GM23338 (cell line): ENCODE data around the gene PIGN. TPM values are rescaled to one million over a fixed set of nuclear protein-coding genes. Genes with fewer than 3 reads are reported as not detected.
A peak's percentile ranks its signal among the peaks of the same experiment; 100 is the strongest.

ENCODE experiments used
- ATAC-seq: fragments of 200-7000 bp; cut with Tn5 transposase; 3 replicates; pipeline ENCODE4 v1.9.1; 2020
- DNase-seq: peaks from one replicate; pipeline ENCODE4 v3.0.0-alpha.2; 2015; ENCODE audit warnings: low spot score
- H2AFZ ChIP-seq: fragments of 200-600 bp; sonication (generic); 2 replicates; pipeline ENCODE4 v1.8.0; 2016; ENCODE audit warnings: antibody characterized with exemption, mild to moderate bottlenecking, moderate library complexity
- H3F3A ChIP-seq: fragments of 200-600 bp; sonication (generic); replicated peaks from 2 replicates; pipeline ENCODE4 v1.8.0; 2017; ENCODE audit warnings: antibody characterized with exemption, mixed run types, low read depth
- H3K27ac ChIP-seq: fragments of 200-600 bp; sonication (generic); 2 replicates; pipeline ENCODE4 v1.6.1; 2016; ENCODE audit warnings: low read depth
- H3K27me3 ChIP-seq: fragments of 200-600 bp; sonication (generic); 2 replicates; pipeline ENCODE4 v1.8.0; 2016; ENCODE audit warnings: mild to moderate bottlenecking, mixed run types, moderate library complexity; ENCODE audit not compliant: insufficient read depth
- H3K36me3 ChIP-seq: fragments of 200-600 bp; sonication (generic); 2 replicates; pipeline ENCODE4 v1.8.0; 2016; ENCODE audit warnings: mild to moderate bottlenecking; ENCODE audit not compliant: insufficient read depth
- H3K4me1 ChIP-seq: fragments of 200-600 bp; sonication (generic); 2 replicates; pipeline ENCODE4 v1.8.0; 2016; ENCODE audit warnings: mild to moderate bottlenecking, moderate library complexity; ENCODE audit not compliant: insufficient read depth
- H3K4me2 ChIP-seq: fragments of 200-600 bp; sonication (generic); 2 replicates; pipeline ENCODE4 v1.7.1; 2017; ENCODE audit warnings: mixed run types
- H3K4me3 ChIP-seq: fragments of 200-600 bp; sonication (generic); 2 replicates; pipeline ENCODE4 v1.6.1; 2016; ENCODE audit warnings: mixed run types
- H3K79me2 ChIP-seq: fragments of 200-600 bp; sonication (generic); replicated peaks from 2 replicates; pipeline ENCODE4 v1.8.0; 2017; ENCODE audit warnings: mild to moderate bottlenecking; ENCODE audit not compliant: insufficient read depth
- H3K9me2 ChIP-seq: fragments of 200-600 bp; sonication (generic); 2 replicates; pipeline ENCODE4 v1.8.0; 2017; ENCODE audit not compliant: insufficient read depth
- H4K20me1 ChIP-seq: fragments of 200-600 bp; sonication (generic); replicated peaks from 2 replicates; pipeline ENCODE4 v1.8.0; 2017; ENCODE audit warnings: mild to moderate bottlenecking; ENCODE audit not compliant: insufficient read depth
- H3K27ac Mint-ChIP-seq: 2 replicates; pipeline ENCODE4 v1.8.0; 2020; ENCODE audit warnings: inconsistent platforms, mild to moderate bottlenecking, moderate library complexity, mixed read lengths
- H3K27me3 Mint-ChIP-seq: 3 replicates; pipeline ENCODE4 v1.8.0; 2022; ENCODE audit warnings: low read depth, mild to moderate bottlenecking, moderate library complexity, mixed read lengths, inconsistent platforms; ENCODE audit not compliant: insufficient read depth, poor library complexity
- H3K36me3 Mint-ChIP-seq: 3 replicates; pipeline ENCODE4 v1.8.0; 2021; ENCODE audit warnings: low read depth, mild to moderate bottlenecking, inconsistent platforms, moderate library complexity, mixed read lengths
- H3K4me1 Mint-ChIP-seq: 3 replicates; pipeline ENCODE4 v1.8.0; 2020; ENCODE audit warnings: mild to moderate bottlenecking, inconsistent platforms, mixed read lengths
- H3K4me3 Mint-ChIP-seq: 3 replicates; pipeline ENCODE4 v1.8.0; 2021; ENCODE audit warnings: moderate library complexity, mild to moderate bottlenecking, inconsistent platforms, mixed read lengths
- H3K9me3 Mint-ChIP-seq: 3 replicates; pipeline ENCODE4 v1.8.0; 2020; ENCODE audit warnings: moderate library complexity, mild to moderate bottlenecking, inconsistent platforms, mixed read lengths
- CREB1 ChIP-seq: fragments of 250-450 bp; sonication (Bioruptor Pico); IDR thresholded peaks from 2 replicates; pipeline ENCODE4 v1.5.0; 2020; ENCODE audit warnings: low read depth, mild to moderate bottlenecking, moderate library complexity
- EZH2 ChIP-seq: fragments of 200-600 bp; sonication (generic); IDR thresholded peaks from one replicate; pipeline ENCODE4 v1.8.0; 2017; ENCODE audit warnings: antibody characterized with exemption, mild to moderate bottlenecking, low read depth; ENCODE audit not compliant: unreplicated experiment
- EZH2phosphoT487 ChIP-seq: fragments of 200-600 bp; sonication (generic); IDR thresholded peaks from one replicate; pipeline ENCODE4 v1.8.1; 2018; ENCODE audit warnings: antibody characterized with exemption; ENCODE audit not compliant: unreplicated experiment
- NANOG ChIP-seq: IDR thresholded peaks from 2 replicates; pipeline ENCODE4 v1.6.1; 2016; ENCODE audit warnings: antibody characterized with exemption, borderline replicate concordance
- POLR2AphosphoS5 ChIP-seq: IDR thresholded peaks from 2 replicates; pipeline ENCODE4 v1.6.1; 2016; ENCODE audit warnings: antibody characterized with exemption, low read depth
- STAT1 ChIP-seq: IDR thresholded peaks from one replicate; pipeline ENCODE4 v1.6.1; 2016; ENCODE audit warnings: antibody characterized with exemption; ENCODE audit not compliant: unreplicated experiment
- ZNF114 ChIP-seq: fragments of 250-450 bp; sonication (Bioruptor Pico); IDR thresholded peaks from 2 replicates; pipeline ENCODE4 v1.5.0; 2020; ENCODE audit warnings: mild to moderate bottlenecking, moderate library complexity
- ZNF331 ChIP-seq: fragments of 250-450 bp; sonication (Bioruptor Pico); IDR thresholded peaks from 2 replicates; pipeline ENCODE4 v1.5.0; 2020; ENCODE audit warnings: low read depth, mild to moderate bottlenecking, moderate library complexity
- polyA plus RNA-seq: library from polyadenylated mRNA; unstranded; fragments of >200 nt; fragmentation: Nextera tagmentation; extraction: Ambion mirVana; gene quantifications from 2 replicates; pipeline ENCODE4 v1.2.1, GENCODE V29; 2016
- total RNA-seq: library from RNA; depleted of rRNA; stranded (reverse); fragments of >200 nt; shearing (Covaris generic); gene quantifications from 2 replicates; pipeline ENCODE4 v1.2.3, GENCODE V29; 2014
- TF ChIP-seq, protein P1 (sequence below), 2 experiments: fragments of 200-600 bp in 1 of 2; sonication (generic) in 1 of 2; conservative IDR thresholded peaks; 2 replicates each; pipeline versions ENCODE4 v1.5.1 to v1.6.1; 2016 to 2017; ENCODE audit warnings: antibody characterized with exemption in 2 of 2, low read depth in 2 of 2, mild to moderate bottlenecking in 2 of 2, moderate library complexity in 1 of 2
- TF ChIP-seq, protein P2 (sequence below): IDR thresholded peaks from one replicate; pipeline ENCODE4 v1.6.1; 2018; ENCODE audit warnings: antibody characterized with exemption; ENCODE audit not compliant: unreplicated experiment

The PIGN gene
- total and polyA plus RNA-seq, 2 experiments from 2014 or later = 9.4 to 33.0 TPM

DNA sequence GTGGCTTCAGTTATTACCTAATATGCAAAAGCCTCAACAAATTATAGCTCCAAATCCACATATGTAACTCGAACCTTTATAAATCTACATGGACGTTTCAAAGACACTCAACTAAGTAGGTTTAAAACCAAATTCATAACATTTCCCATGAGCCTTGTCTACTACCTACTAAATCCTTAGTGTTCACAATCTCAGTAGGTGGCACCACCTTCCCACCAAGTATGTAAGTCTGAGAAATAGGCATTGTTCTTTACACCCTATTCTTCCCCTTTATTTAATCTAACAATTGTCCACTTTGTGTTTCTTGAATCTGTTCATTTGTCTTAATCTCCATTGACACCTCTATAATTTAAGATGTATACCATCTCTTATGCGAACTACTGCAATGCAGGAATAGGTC lies 4.6 kb downstream of the PIGN start:
- Mint-ChIP-seq H3K9me3 (no peaks in the 10 kb centered on the region), H3K4me1 (peaks cover 4% of the 10 kb centered on the region; the same call in 2 of the 3 replicates), H3K27me3 (peaks cover 6% of the 10 kb centered on the region), H3K4me3 (no peak overlapping the region), H3K36me3 (no peaks in the 10 kb centered on the region), H3K27ac (no peak overlapping the region)
- Histone ChIP-seq H3K27me3 (no peaks in the 10 kb centered on the region), H2AFZ (no peak overlapping the region), H3F3A (peaks cover 6% of the 10 kb centered on the region; the same call in 1 of the 2 replicates), H3K27ac (no peak overlapping the region), H3K4me1 (no peaks in the 10 kb centered on the region; the same call in 1 of the 2 replicates), H3K4me3 (no peak overlapping the region), H3K9me2 (no peaks in the 10 kb centered on the region), H3K36me3 (no peaks in the 10 kb centered on the region), H4K20me1 (peaks cover 5% of the 10 kb centered on the region; the same call in 1 of the 2 replicates), H3K4me2 (no peak overlapping the region), H3K79me2 (peaks cover 30% of the 10 kb centered on the region)
- ATAC-seq (no peak), DNase-seq (no peak)
- no peak for TF ChIP-seq POLR2AphosphoS5
- TF ChIP-seq, protein P1, sequence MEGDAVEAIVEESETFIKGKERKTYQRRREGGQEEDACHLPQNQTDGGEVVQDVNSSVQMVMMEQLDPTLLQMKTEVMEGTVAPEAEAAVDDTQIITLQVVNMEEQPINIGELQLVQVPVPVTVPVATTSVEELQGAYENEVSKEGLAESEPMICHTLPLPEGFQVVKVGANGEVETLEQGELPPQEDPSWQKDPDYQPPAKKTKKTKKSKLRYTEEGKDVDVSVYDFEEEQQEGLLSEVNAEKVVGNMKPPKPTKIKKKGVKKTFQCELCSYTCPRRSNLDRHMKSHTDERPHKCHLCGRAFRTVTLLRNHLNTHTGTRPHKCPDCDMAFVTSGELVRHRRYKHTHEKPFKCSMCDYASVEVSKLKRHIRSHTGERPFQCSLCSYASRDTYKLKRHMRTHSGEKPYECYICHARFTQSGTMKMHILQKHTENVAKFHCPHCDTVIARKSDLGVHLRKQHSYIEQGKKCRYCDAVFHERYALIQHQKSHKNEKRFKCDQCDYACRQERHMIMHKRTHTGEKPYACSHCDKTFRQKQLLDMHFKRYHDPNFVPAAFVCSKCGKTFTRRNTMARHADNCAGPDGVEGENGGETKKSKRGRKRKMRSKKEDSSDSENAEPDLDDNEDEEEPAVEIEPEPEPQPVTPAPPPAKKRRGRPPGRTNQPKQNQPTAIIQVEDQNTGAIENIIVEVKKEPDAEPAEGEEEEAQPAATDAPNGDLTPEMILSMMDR (conservative IDR thresholded peaks at IDR 0.05; ENCODE audit: low read depth in 2 of 2) = peak in 1 of 2 experiments; percentile 25; a peak in 2 of 4 replicates

DNA sequence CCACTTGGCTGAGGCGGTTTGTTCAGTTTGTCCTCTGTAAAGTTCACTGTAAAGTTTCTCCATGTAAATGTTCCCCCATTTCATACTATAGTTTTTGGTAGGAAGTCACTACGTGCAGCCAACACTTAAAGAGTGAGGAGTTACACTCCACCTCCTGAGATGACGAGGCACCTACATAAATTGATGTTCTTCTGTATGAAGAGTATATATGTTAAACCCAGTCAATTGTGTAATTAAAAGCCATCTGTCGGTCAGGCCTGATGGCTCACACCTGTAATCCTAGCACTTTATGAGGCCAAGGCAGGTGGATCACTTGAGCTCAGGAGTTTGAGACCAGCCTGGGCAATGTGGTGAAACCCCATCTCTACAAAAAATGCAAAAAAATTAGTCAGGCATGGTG lies 7.6 kb downstream of the PIGN start:
- Mint-ChIP-seq H3K4me3 (no peak overlapping the region), H3K27me3 (no peaks in the 10 kb centered on the region), H3K9me3 (no peaks in the 10 kb centered on the region), H3K27ac (no peak overlapping the region), H3K36me3 (no peaks in the 10 kb centered on the region), H3K4me1 (no peaks in the 10 kb centered on the region)
- DNase-seq (no peak), ATAC-seq (no peak)
- Histone ChIP-seq H2AFZ (no peak overlapping the region), H3K9me2 (no peaks in the 10 kb centered on the region), H3K4me3 (no peak overlapping the region), H3K4me2 (no peak overlapping the region), H3K36me3 (no peaks in the 10 kb centered on the region), H3K27me3 (no peaks in the 10 kb centered on the region), H3K4me1 (no peaks in the 10 kb centered on the region), H3F3A (no peaks in the 10 kb centered on the region), H3K79me2 (peaks cover 19% of the 10 kb centered on the region), H4K20me1 (peaks cover 5% of the 10 kb centered on the region; the same call in 1 of the 2 replicates), H3K27ac (no peak overlapping the region)
- TF ChIP-seq, protein P1 (conservative IDR thresholded peaks at IDR 0.05; ENCODE audit: low read depth in 2 of 2) = no peak
- TF ChIP-seq CREB1 (CRISPR knock-in tag) = no peak
- TF ChIP-seq STAT1 = no peak
- TF ChIP-seq ZNF331 (CRISPR knock-in tag) = no peak
- no peak for TF ChIP-seq NANOG
- no peak for TF ChIP-seq EZH2
- no peak for TF ChIP-seq ZNF114 (CRISPR knock-in tag)
- TF ChIP-seq, protein P2, sequence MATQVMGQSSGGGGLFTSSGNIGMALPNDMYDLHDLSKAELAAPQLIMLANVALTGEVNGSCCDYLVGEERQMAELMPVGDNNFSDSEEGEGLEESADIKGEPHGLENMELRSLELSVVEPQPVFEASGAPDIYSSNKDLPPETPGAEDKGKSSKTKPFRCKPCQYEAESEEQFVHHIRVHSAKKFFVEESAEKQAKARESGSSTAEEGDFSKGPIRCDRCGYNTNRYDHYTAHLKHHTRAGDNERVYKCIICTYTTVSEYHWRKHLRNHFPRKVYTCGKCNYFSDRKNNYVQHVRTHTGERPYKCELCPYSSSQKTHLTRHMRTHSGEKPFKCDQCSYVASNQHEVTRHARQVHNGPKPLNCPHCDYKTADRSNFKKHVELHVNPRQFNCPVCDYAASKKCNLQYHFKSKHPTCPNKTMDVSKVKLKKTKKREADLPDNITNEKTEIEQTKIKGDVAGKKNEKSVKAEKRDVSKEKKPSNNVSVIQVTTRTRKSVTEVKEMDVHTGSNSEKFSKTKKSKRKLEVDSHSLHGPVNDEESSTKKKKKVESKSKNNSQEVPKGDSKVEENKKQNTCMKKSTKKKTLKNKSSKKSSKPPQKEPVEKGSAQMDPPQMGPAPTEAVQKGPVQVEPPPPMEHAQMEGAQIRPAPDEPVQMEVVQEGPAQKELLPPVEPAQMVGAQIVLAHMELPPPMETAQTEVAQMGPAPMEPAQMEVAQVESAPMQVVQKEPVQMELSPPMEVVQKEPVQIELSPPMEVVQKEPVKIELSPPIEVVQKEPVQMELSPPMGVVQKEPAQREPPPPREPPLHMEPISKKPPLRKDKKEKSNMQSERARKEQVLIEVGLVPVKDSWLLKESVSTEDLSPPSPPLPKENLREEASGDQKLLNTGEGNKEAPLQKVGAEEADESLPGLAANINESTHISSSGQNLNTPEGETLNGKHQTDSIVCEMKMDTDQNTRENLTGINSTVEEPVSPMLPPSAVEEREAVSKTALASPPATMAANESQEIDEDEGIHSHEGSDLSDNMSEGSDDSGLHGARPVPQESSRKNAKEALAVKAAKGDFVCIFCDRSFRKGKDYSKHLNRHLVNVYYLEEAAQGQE = no peak
- TF ChIP-seq EZH2phosphoT487 = no peak
